ENCODE data around the gene MAP2K7.

Gene MAP2K7

DNA sequence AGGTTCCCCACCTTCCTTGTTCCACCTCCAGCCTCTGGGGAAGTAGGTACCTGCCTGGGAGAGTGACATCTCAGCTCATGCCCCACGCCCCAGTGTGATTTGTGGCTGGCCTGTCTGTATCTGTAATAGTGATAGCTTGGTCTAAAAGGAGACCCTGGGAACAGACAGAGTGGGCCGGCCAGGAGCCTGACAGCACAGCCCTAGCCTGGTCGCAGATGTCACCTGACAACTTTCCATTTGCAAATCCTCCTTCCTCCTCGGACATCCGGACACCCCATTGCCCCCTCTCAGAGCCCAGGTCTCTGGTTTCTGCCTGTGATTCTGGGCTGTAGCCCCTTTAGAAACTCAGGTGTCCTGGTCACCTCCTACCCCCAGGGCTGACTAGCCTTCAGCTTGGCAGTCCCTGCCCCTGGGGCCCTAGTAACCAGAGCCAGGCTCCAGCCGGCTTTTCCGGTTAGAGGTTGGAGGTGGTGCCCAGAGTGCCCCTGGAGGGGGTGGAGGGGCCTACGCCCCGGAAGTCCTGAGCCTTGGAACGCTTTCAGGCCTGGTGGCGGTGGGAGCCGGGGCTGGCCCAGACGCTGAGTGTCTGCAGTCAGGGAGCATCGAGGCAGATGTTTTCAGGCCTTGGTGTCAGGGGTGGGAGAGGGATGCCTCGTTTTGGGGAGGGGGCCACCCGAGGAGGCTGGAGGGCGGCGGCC, 8.9 kb upstream of the MAP2K7 start (continued):
- TF ChIP-seq, protein P1, sequence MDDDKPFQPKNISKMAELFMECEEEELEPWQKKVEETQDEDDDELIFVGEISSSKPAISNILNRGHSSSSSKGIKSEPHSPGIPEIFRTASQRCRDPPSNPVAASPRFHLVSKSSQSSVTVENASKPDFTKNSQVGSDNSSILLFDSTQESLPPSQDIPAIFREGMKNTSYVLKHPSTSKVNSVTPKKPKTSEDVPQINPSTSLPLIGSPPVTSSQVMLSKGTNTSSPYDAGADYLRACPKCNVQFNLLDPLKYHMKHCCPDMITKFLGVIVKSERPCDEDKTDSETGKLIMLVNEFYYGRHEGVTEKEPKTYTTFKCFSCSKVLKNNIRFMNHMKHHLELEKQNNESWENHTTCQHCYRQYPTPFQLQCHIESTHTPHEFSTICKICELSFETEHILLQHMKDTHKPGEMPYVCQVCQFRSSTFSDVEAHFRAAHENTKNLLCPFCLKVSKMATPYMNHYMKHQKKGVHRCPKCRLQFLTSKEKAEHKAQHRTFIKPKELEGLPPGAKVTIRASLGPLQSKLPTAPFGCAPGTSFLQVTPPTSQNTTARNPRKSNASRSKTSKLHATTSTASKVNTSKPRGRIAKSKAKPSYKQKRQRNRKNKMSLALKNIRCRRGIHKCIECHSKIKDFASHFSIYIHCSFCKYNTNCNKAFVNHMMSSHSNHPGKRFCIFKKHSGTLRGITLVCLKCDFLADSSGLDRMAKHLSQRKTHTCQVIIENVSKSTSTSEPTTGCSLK (tag by site-specific recombination; IDR thresholded peaks at IDR 0.05): no peak
- TF ChIP-seq ZNF426 (tag by site-specific recombination; IDR thresholded peaks at IDR 0.05): no peak
- TF ChIP-seq SP7 (tag by site-specific recombination; IDR thresholded peaks at IDR 0.05): no peak
- no peak for TF ChIP-seq ZNF549 (tag by site-specific recombination; IDR thresholded peaks at IDR 0.05)
- no peak for TF ChIP-seq ZNF341 (tag by site-specific recombination; IDR thresholded peaks at IDR 0.05; ENCODE audit: low read depth)

DNA sequence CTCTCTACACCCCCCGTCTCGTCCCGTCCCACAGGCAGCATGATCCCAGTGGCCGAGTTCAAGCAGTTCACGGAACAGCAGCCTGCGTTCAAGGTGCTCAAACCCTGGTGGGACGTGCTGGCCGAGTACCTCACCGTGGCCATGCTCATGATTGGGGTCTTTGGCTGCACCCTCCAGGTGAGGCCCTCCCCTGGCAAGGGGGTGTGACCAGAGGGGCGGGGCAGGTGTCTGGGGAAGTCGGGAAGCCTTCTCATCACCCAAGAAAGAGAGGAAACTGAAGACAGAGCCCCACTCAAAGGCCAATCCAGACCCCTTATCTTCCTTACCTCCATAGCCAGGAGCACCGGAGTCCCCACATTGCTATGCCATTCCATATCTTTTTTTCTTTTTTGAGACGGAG, 8.1 kb upstream of the MAP2K7 start:
- TF ChIP-seq KLF9 (tag by site-specific recombination; IDR thresholded peaks at IDR 0.05; ENCODE audit: low read depth): peak; percentile 65
- 0 out of 2 replicates have a peak, but pooled peaks have one; percentile 19 for TF ChIP-seq GLIS2 (tag by site-specific recombination; IDR thresholded peaks at IDR 0.05)
- TF ChIP-seq, protein P2, sequence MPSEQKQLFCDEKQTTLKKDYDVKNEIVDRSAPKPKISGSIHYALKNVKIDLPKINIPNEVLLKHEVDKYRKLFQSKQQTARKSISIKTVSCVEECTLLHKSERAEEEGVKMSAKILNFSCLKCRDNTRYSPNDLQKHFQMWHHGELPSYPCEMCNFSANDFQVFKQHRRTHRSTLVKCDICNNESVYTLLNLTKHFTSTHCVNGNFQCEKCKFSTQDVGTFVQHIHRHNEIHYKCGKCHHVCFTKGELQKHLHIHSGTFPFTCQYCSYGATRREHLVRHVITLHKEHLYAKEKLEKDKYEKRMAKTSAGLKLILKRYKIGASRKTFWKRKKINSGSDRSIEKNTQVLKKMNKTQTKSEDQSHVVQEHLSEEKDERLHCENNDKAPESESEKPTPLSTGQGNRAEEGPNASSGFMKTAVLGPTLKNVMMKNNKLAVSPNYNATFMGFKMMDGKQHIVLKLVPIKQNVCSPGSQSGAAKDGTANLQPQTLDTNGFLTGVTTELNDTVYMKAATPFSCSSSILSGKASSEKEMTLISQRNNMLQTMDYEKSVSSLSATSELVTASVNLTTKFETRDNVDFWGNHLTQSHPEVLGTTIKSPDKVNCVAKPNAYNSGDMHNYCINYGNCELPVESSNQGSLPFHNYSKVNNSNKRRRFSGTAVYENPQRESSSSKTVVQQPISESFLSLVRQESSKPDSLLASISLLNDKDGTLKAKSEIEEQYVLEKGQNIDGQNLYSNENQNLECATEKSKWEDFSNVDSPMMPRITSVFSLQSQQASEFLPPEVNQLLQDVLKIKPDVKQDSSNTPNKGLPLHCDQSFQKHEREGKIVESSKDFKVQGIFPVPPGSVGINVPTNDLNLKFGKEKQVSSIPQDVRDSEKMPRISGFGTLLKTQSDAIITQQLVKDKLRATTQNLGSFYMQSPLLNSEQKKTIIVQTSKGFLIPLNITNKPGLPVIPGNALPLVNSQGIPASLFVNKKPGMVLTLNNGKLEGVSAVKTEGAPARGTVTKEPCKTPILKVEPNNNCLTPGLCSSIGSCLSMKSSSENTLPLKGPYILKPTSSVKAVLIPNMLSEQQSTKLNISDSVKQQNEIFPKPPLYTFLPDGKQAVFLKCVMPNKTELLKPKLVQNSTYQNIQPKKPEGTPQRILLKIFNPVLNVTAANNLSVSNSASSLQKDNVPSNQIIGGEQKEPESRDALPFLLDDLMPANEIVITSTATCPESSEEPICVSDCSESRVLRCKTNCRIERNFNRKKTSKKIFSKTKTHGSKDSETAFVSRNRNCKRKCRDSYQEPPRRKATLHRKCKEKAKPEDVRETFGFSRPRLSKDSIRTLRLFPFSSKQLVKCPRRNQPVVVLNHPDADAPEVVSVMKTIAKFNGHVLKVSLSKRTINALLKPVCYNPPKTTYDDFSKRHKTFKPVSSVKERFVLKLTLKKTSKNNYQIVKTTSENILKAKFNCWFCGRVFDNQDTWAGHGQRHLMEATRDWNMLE (tag by site-specific recombination; conservative IDR thresholded peaks at IDR 0.05; ENCODE audit: low read depth): no peak
- ChIA-PET CTCF (no interaction called here), POLR2A (no interaction called here)
- peaks cover 3 to 28% of the 10 kb centered on the region in 2 experiments; a peak in 2 of 3 replicates for H3K36me3 ChIP-seq (ENCODE audit: control insufficient read depth in 2 of 2, insufficient read depth in 1 of 2, low read length in 2 of 2)
- H3K4me3 ChIP-seq (ENCODE audit: low read depth, low read length): no peak overlapping the region
- H3K4me1 ChIP-seq (ENCODE audit: control insufficient read depth, insufficient read depth, low read length): peaks cover 5% of the 10 kb centered on the region; the same call in 1 of the 2 replicates
- no peak overlapping the region for H3K27ac ChIP-seq (ENCODE audit: extremely low read depth, low read depth, low read length)
- no peaks in the 10 kb centered on the region for H3K9me3 ChIP-seq (ENCODE audit: control insufficient read depth, insufficient read depth, low read depth, low read length)

DNA sequence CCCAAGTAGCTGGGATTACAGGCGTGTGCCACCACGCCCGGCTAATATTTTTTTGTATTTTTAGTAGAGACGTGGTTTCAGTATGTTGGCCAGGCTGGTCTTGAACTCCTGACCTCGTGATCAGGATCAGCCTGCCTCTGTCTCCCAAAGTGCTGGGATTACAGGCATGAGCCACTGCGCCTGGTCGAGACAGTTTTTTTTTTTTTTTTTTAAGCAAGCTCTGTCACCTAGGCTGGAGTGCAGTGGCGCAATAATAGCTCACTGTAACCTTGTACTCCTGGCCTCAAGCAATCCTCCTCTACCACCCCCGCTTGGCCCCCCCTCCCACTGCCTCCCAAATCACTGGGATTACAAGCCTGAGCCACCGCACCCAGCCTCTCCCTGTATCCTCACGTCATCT, 6.4 kb upstream of the MAP2K7 start:
- no peaks in the 10 kb centered on the region for H3K9me3 ChIP-seq (ENCODE audit: control insufficient read depth, insufficient read depth, low read depth, low read length)
- peaks cover 3 to 34% of the 10 kb centered on the region in 2 experiments; a peak in 2 of 3 replicates for H3K36me3 ChIP-seq (ENCODE audit: control insufficient read depth in 2 of 2, insufficient read depth in 1 of 2, low read length in 2 of 2)
- no peaks in the 10 kb centered on the region for H3K4me1 ChIP-seq (ENCODE audit: control insufficient read depth, insufficient read depth, low read length)
- H3K4me3 ChIP-seq (ENCODE audit: low read depth, low read length): no peak overlapping the region
- POLR2A ChIA-PET: interaction anchor here (0.7 to 1.9 kb wide), 3 partner anchors 9 to 23 kb away, joined by 3 to 8 read pairs (median 5); partner anchors contain the start of genes LRRC8E and SNAPC2
- CTCF ChIA-PET: interaction anchor here (0.6 kb wide), 2 partner anchors 45 to 73 kb away, joined by 3 to 4 read pairs; no protein-coding TSS in a partner anchor
- H3K27ac ChIP-seq (ENCODE audit: extremely low read depth, low read depth, low read length): no peak overlapping the region
- 0 out of 2 replicates have a peak, but pooled peaks have one; percentile 6 for TF ChIP-seq ZFHX2 (tag by site-specific recombination; conservative IDR thresholded peaks at IDR 0.05)
- TF ChIP-seq ZNF510 (tag by site-specific recombination; IDR thresholded peaks at IDR 0.05; ENCODE audit: insufficient replicate concordance): no peak
- peak; percentile 47; the same call in 1 of the 2 replicates for TF ChIP-seq EGR2 (tag by site-specific recombination; IDR thresholded peaks at IDR 0.05; ENCODE audit: low read depth)
- TF ChIP-seq ZNF596 (tag by site-specific recombination; IDR thresholded peaks at IDR 0.05): no peak

All from HEK293 (cell line).